ENCODE data around the gene RALGAPA2. TPM values are rescaled to one million over a fixed set of nuclear protein-coding genes. Genes with fewer than 3 reads are reported as not detected.

RALGAPA2 gene
- total RNA-seq, 2 experiments from 2014 or later = 13.6 to 13.7 TPM

- DNase-seq = no peak
- CTCF ChIA-PET = no interaction called here
- Mint-ChIP-seq H3K27me3 (ENCODE audit: low read depth) (no peaks in the 10 kb centered on the region), H3K27ac (no peak overlapping the region), H3K4me1 (ENCODE audit: low read depth) (no peaks in the 10 kb centered on the region), H3K36me3 (ENCODE audit: low read depth) (peaks cover 43% of the 10 kb centered on the region), H3K4me3 (no peak overlapping the region), H3K9me3 (no peaks in the 10 kb centered on the region)
- intact Hi-C loops (cut with micrococcal nuclease) = no loop called here
Measured at GRCh38 chr20:20637998-20638725, 74.3 kb downstream of the RALGAPA2 start.

DNA sequence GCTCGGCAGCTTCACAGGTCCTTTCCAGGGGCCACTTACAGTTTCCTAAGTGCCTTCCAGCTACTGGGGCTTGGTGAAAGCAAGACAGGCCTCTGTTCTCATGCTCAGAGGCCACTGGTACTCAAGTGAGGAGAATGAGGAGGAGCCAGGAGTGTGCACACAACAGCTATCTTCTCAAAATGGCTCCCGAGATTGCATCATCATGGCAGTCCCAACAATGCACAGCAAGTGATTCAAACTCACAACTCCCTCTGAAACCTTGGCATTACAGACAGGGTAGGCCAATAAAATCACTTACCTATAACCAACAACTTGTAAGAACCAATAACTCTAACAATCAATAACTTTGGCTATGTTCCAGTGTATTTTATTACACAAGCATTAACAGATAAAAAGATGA, 77.4 kb downstream of the RALGAPA2 start:
- no peak for DNase-seq
- Mint-ChIP-seq H3K27me3 (ENCODE audit: low read depth) (no peaks in the 10 kb centered on the region), H3K4me1 (ENCODE audit: low read depth) (no peaks in the 10 kb centered on the region), H3K4me3 (no peak overlapping the region), H3K36me3 (ENCODE audit: low read depth) (peaks cover 47% of the 10 kb centered on the region), H3K9me3 (no peaks in the 10 kb centered on the region), H3K27ac (no peak overlapping the region)
- intact Hi-C loops (cut with micrococcal nuclease) = no loop called here
- CTCF ChIA-PET = no interaction called here

DNA sequence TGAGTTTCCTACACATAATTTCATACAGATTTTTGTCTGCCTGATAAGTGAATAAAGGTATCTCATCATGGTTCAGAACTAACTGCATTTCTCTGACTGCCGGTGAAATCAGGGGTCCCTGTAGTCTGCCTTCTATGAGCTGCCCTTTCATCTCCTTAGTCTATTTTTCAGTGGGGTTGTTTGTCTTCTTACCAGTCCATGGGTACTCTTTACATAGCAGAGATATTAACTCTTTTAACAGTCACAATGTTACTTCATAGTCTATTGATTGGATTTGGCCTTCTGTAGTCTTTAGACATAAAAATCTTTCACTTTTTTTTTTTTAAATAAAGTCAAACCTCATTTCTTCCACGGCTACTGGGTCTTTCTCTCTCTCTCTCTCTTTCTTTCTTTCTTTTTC, 79.8 kb downstream of the RALGAPA2 start:
- H3K4me3 Mint-ChIP-seq = no peak overlapping the region
- no peaks in the 10 kb centered on the region for H3K27me3 Mint-ChIP-seq (ENCODE audit: low read depth)
- no peak for DNase-seq
- intact Hi-C loops (cut with micrococcal nuclease) = no loop called here
- H3K27ac Mint-ChIP-seq = no peak overlapping the region
- no peaks in the 10 kb centered on the region for H3K4me1 Mint-ChIP-seq (ENCODE audit: low read depth)
- H3K36me3 Mint-ChIP-seq (ENCODE audit: low read depth) = peaks cover 39% of the 10 kb centered on the region
- H3K9me3 Mint-ChIP-seq = no peaks in the 10 kb centered on the region
- CTCF ChIA-PET = interaction anchor here (0.7 kb wide), 1 partner anchor 318 kb away, joined by 3 read pairs; no protein-coding TSS in a partner anchor

GRCh38 chr20:20630551-20630950, 81.9 kb downstream of the RALGAPA2 start:
- Mint-ChIP-seq H3K36me3 (ENCODE audit: low read depth) (peaks cover 36% of the 10 kb centered on the region), H3K4me1 (ENCODE audit: low read depth) (no peaks in the 10 kb centered on the region)
- CTCF ChIA-PET = no interaction called here

GRCh38 chr20:20629556-20630188, 82.8 kb downstream of the RALGAPA2 start:
- Mint-ChIP-seq H3K27ac (no peak overlapping the region), H3K36me3 (ENCODE audit: low read depth) (peaks cover 32% of the 10 kb centered on the region), H3K27me3 (ENCODE audit: low read depth) (no peaks in the 10 kb centered on the region), H3K4me1 (ENCODE audit: low read depth) (no peaks in the 10 kb centered on the region), H3K9me3 (no peaks in the 10 kb centered on the region), H3K4me3 (no peak overlapping the region)
- intact Hi-C loops (cut with micrococcal nuclease) = no loop called here
- CTCF ChIA-PET = no interaction called here
- no peak for DNase-seq

More at GRCh38 chr20:20630551-20630950, 81.9 kb downstream of the RALGAPA2 start:
- intact Hi-C loops (cut with micrococcal nuclease) = no loop called here
- H3K27me3 Mint-ChIP-seq (ENCODE audit: low read depth) = no peaks in the 10 kb centered on the region
- no peak overlapping the region for H3K4me3 Mint-ChIP-seq
- no peak for DNase-seq
- H3K27ac Mint-ChIP-seq = no peak overlapping the region
- H3K9me3 Mint-ChIP-seq = no peaks in the 10 kb centered on the region

DNA sequence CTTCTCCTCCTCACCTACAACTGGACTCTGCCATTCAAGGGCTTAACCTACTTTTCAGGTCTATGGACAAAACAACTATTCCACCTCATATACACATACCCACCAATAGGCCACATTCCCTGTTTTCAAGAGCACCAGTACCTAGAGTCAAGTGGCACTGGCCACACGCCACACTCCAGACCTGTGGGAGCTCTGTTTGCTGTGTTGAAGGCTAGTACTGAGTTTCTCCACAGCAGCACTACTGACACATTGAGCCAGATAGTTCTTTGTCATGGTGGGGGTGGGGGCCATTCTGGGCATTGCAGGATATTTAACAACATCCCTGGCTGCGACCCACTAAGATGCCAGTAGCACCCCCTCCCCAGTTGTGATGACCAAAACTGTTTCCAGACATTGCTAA, 84.1 kb downstream of the RALGAPA2 start:
- DNase-seq = no peak
- no peaks in the 10 kb centered on the region for H3K27me3 Mint-ChIP-seq (ENCODE audit: low read depth)
- H3K4me1 Mint-ChIP-seq (ENCODE audit: low read depth) = no peaks in the 10 kb centered on the region
- intact Hi-C loops (cut with micrococcal nuclease) = no loop called here
- no peak overlapping the region for H3K4me3 Mint-ChIP-seq
- H3K27ac Mint-ChIP-seq = no peak overlapping the region
- CTCF ChIA-PET = no interaction called here
- H3K9me3 Mint-ChIP-seq = no peaks in the 10 kb centered on the region
- peaks cover 24% of the 10 kb centered on the region for H3K36me3 Mint-ChIP-seq (ENCODE audit: low read depth)

DNA sequence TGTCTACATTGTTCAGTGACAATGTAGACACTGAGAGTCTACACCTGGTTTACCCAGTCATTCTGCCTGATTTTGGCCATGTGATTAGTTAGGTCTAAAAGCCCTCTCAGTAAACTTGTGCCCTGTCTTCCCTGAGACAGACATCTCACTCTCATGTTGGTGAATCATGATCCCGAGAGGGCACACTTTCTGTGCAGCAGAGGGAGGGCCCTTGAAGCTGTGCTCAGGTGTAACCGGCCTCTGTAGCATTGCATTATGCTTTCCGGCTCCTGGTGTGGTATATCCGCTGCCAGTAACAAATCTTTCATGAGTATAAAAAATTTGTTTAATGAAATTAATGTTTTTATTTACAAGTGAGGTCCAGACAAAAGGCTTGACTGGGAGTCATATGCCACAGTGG, 85.0 kb downstream of the RALGAPA2 start:
- intact Hi-C loops (cut with micrococcal nuclease) = no loop called here
- Mint-ChIP-seq H3K9me3 (no peaks in the 10 kb centered on the region), H3K4me1 (ENCODE audit: low read depth) (no peaks in the 10 kb centered on the region), H3K27ac (no peak overlapping the region), H3K27me3 (ENCODE audit: low read depth) (no peaks in the 10 kb centered on the region), H3K4me3 (no peak overlapping the region), H3K36me3 (ENCODE audit: low read depth) (peaks cover 21% of the 10 kb centered on the region)
- DNase-seq = no peak
- CTCF ChIA-PET = no interaction called here

DNA sequence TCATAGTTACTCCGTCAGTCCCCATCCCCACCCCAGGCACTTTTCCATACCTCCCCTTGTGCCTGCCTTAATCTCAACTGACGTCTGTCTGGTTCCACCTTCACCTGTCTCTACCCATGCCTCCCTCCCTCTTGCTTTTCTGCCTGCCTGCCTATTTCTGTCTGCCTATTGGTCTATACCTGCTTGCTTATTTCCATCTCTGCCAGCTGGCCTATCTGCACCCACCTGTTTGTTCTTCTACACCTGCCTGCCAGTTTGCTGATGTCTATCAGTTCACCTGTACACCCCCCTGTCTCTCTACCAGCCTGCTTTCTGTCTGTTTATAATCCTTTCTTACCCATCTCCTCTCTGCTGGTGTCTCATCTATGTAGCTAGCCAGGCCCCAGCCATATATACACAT, 87.5 kb downstream of the RALGAPA2 start:
- no peak for DNase-seq
- H3K27ac Mint-ChIP-seq = no peak overlapping the region
- no peaks in the 10 kb centered on the region for H3K27me3 Mint-ChIP-seq (ENCODE audit: low read depth)
- peaks cover 19% of the 10 kb centered on the region for H3K36me3 Mint-ChIP-seq (ENCODE audit: low read depth)
- intact Hi-C loops (cut with micrococcal nuclease) = no loop called here
- CTCF ChIA-PET = no interaction called here
- H3K4me3 Mint-ChIP-seq = no peak overlapping the region
- H3K4me1 Mint-ChIP-seq (ENCODE audit: low read depth) = no peaks in the 10 kb centered on the region
- H3K9me3 Mint-ChIP-seq = no peaks in the 10 kb centered on the region

GRCh38 chr20:20621195-20621594, 91.2 kb downstream of the RALGAPA2 start:
- H3K9me3 Mint-ChIP-seq = no peaks in the 10 kb centered on the region
- H3K27me3 Mint-ChIP-seq (ENCODE audit: low read depth) = no peaks in the 10 kb centered on the region
- no peak for DNase-seq
- H3K4me3 Mint-ChIP-seq = no peak overlapping the region
- intact Hi-C loops (cut with micrococcal nuclease) = no loop called here
- no peaks in the 10 kb centered on the region for H3K4me1 Mint-ChIP-seq (ENCODE audit: low read depth)
- CTCF ChIA-PET = no interaction called here
- peaks cover 12% of the 10 kb centered on the region for H3K36me3 Mint-ChIP-seq (ENCODE audit: low read depth)
- no peak overlapping the region for H3K27ac Mint-ChIP-seq

DNA sequence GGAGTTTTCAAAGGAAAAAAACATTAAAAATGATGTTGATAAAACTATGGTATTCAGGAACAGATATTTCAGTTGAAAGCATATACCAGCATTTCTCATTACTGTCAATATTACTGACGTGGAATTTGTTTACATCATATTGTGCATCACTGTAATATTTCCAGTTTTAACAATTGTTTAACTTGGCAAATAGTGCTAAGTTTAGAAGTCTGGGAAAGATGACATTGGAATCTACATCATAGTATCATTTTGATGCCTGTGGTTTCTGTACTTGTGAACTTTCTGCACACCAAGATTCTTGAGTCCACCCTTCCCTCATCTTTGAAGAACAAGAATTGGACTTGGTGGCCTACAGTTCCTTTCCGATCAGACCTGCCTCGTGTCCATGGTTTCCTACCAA, 98.1 kb downstream of the RALGAPA2 start:
- Mint-ChIP-seq H3K36me3 (ENCODE audit: low read depth) (peaks cover 18% of the 10 kb centered on the region), H3K4me1 (ENCODE audit: low read depth) (no peaks in the 10 kb centered on the region), H3K27ac (no peak overlapping the region), H3K27me3 (ENCODE audit: low read depth) (no peaks in the 10 kb centered on the region), H3K4me3 (no peak overlapping the region), H3K9me3 (no peaks in the 10 kb centered on the region)
- DNase-seq = no peak
- CTCF ChIA-PET = no interaction called here
- intact Hi-C loops (cut with micrococcal nuclease) = no loop called here

- Mint-ChIP-seq H3K27me3 (ENCODE audit: low read depth) (no peaks in the 10 kb centered on the region), H3K4me1 (ENCODE audit: low read depth) (no peaks in the 10 kb centered on the region), H3K27ac (no peak overlapping the region), H3K9me3 (no peaks in the 10 kb centered on the region), H3K4me3 (no peak overlapping the region), H3K36me3 (ENCODE audit: low read depth) (peaks cover 18% of the 10 kb centered on the region)
- CTCF ChIA-PET = no interaction called here
- no peak for DNase-seq
- intact Hi-C loops (cut with micrococcal nuclease) = no loop called here
Measured at GRCh38 chr20:20612251-20612650, 100.2 kb downstream of the RALGAPA2 start.

- Mint-ChIP-seq H3K27me3 (ENCODE audit: low read depth) (no peaks in the 10 kb centered on the region), H3K4me3 (no peak overlapping the region), H3K36me3 (ENCODE audit: low read depth) (peaks cover 19% of the 10 kb centered on the region), H3K9me3 (no peaks in the 10 kb centered on the region), H3K4me1 (ENCODE audit: low read depth) (no peaks in the 10 kb centered on the region), H3K27ac (no peak overlapping the region)
- intact Hi-C loops (cut with micrococcal nuclease) = no loop called here
- no peak for DNase-seq
- CTCF ChIA-PET = interaction anchor here (0.5 kb wide), 1 partner anchor 543 kb away, joined by 3 read pairs; no protein-coding TSS in a partner anchor
Measured at GRCh38 chr20:20611167-20611566, 101.3 kb downstream of the RALGAPA2 start.

GRCh38 chr20:20609522-20609921, 102.9 kb downstream of the RALGAPA2 start:
- peaks cover 19% of the 10 kb centered on the region for H3K36me3 Mint-ChIP-seq (ENCODE audit: low read depth)
- H3K9me3 Mint-ChIP-seq = no peaks in the 10 kb centered on the region
- no peak overlapping the region for H3K27ac Mint-ChIP-seq
- no peaks in the 10 kb centered on the region for H3K4me1 Mint-ChIP-seq (ENCODE audit: low read depth)
- CTCF ChIA-PET = interaction anchor here (0.6 to 1.9 kb wide), 2 partner anchors 16 to 112 kb away, joined by 5 read pairs; no protein-coding TSS in a partner anchor
- DNase-seq = no peak
- no peak overlapping the region for H3K4me3 Mint-ChIP-seq
- intact Hi-C loops (cut with micrococcal nuclease) = no loop called here
- no peaks in the 10 kb centered on the region for H3K27me3 Mint-ChIP-seq (ENCODE audit: low read depth)
